Activated T-cell treated with anti-CD3 and anti-CD28 coated beads for 4 hours (primary cell): ENCODE measurements around the gene IARS1.

ENCODE experiments used
- DNase-seq: peaks from one replicate; pipeline ENCODE4 v3.0.0-alpha.2; 2020

Gene IARS1

DNA sequence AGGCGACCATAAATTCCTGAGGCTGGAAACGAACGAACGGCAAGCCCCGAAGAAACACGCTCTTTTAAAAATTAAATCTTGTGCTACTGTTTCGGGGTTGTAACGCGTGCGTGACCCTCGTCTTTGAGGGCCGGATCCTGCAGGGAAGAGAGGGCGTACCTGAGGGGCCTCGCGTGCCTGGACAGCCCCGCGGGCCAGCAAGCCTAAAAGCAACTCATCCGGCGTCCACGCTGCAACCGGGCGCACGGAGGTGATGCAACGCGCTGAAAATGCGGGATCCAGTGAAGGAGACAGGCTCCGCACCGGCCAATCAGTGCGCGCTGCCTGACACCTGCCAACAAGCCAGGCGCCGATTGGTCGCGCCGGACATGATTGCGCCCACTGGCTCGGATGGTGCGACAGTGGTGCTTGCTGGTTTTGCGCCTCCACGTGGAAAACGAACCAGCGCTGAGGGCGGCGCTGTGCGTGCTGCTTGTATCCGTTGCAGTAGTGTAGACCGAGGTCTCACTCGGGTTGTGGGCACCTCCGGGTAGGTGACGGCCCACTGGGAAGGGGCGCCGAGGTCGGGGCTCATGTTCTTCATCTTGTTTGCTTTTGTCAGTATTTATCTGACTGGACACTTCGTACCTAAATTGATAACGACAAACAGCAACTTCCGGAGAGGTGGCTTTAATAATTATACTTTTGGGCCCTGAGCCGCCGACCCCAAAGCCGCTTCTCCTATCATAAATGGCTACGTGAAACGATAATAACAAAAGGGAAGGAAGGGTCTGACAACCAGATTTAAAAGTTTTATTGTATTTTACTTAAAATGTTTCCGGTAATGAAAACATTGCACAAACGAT is at the start of gene IARS1:
IARS1 (minus strand) TSS at position 246 of the 845 bp plus-strand sequence. CDS start 4,278 bp downstream, outside the sequence.
- DNase-seq: peak; percentile 100

DNA sequence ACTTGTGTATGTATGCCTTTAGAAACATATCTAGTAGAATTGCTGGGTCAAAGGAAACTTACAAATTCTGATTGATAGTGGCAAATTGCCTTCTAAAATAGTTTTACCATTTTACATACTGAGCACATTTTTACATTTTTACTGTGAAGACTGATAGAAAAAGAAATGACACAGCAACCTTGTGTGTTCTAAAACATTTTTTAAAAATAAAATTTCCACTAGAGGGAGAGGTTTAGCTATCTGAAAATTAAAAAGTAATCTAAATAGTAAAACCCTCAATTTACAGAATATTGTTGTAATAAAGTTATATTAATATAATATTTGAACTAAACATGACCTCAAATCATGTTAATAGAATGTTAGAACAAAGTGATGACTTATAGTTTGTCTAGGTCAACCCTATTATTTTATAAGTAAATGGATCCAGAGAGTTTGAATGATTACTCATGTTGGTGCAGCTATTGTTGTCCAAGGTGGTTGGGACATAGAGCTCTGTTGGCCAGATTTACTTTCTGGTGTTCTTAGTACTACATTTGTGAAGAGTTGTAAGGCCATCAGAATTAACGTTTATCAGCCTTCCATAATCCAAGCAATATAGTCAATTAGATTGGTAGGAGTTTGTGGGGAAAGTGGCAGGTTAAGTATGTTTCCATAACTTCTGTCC is 49.5 kb upstream of the IARS1 start:
- no peak for DNase-seq

DNA sequence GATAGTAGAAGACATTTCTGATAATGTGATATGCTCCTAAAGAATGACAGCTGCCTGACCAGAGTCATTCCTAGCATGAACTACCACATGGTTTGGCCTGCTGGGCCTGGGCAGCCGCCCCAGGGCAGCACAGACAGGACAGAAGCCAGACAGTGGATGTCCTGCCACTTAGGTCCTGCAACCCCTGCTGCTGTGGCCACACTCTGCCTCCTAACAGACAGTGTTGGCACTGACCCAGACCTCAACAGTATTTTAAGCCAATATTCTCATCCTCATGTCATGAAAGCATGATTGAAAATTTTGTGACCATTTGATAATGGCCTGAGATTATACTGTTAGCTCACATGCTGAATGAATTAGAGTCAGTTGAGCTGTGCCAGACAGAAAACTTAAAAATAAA is 48.1 kb upstream of the IARS1 start:
- DNase-seq: no peak

DNA sequence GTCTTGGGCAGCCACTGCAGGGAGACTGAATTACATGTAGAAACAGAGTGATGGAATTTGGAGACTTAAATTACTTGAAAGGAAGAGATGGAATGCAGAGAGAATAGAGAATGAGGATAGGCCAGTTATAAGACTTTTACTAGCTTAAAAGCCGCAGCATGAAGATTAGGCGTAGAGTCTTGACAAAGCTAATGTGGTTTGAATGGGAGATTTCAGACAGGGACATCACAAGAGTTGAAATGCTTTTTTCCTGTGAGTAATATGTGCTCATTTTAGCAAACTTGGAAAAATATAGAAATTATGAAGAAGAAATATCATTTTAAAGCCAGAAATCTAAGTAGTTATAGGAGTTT is 39.8 kb upstream of the IARS1 start:
- DNase-seq: no peak

DNA sequence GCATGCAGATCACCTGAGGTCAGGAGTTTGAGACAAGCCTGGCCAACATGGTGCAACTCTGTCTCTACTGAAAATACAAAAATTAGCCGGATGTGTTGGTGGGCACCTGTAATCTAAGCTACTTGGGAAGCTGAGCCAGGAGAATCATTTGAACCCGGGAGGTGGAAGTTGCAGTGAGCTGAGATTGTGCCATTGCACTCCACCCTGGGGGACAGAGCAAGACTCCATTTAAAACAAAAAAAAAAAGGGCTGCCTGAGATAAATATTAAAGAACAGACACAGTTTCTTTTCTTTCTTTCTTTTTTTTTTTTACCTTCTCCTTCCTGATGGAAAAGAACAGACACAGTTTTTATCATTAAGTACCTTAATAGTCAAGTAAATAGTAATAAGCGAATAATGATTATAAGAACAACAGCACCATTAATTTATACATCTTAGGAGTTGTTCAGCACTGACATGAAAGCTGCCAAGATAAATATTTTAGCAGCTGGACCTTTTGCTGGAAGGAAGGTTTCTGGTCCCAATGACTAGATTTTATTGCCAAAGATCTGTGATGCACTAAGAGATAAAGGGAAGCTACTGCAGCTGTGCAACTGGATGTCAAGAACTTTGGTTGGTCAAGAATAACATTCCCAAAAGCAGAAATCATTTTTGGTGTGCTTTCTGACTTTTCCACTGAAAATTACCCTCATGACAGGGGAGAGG is 39.2 kb upstream of the IARS1 start:
- DNase-seq: no peak

DNA sequence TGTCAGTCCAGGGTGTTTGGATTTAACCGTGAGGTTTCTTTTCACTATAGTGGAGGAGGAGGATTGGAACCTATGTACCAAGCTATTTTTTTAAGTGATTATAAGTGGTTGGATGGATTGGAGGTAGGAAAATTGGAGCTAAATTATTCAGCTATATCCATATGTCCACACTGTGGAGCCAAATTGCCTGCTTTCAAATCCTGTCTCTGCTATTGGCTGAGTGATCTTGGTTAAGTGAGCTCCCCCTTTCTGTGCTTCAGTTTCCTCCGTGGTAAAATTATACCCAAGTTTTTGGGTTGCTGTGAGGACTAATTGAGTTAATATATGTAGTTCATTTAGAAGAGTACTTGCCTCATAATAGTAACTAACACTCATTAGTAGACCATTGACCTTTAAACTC is 34.7 kb upstream of the IARS1 start:
- no peak for DNase-seq

DNA sequence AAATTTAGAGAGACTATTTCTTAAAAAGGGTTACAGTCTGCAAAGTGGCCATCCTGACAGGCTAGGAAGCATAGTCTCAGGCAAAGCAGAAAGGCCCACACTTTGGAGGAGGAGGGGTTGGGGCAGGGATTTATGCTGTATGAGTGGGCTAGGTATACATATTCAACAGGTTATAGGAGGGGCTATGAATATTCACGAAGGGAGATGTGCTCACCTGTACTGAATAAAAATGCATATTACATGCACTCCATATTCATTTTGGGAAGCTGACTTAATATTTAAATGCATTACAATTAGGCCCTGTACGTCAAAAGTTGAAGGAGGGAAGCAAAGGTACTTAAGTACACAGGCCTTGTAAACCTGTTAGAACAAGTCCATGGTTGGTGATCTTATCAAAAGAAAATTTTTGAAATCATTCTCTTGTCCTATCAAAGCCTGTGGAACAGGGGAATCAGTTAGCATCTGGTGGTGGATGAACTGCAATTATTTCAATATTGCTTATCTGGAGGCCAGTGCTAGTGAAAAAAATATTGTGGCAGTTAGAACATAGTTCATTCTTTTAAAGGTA is 33.9 kb upstream of the IARS1 start:
- no peak for DNase-seq

DNA sequence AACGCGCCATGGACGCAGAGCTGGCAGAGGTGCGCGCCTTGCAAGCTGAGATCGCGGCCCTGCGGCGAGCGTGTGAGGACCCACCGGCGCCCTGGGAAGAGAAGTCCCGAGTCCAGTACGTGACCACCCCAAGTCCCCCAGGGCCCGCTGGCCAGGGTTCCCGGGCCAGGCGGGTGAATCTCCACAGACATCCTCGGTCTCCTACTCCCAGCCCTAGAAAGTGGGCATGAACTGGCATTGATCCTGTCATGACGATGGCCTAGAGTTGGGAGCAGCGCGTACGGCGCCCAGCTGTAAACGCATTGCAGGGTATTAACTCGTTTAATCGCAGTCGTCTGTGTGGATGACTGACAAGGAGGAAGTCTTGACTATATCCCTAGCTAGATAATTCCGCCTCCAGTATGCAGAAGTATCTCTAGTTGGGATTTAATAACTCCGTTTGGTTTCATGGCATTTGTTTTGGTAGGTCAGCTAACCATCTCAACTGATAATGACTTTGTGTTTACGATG is 32.5 kb upstream of the IARS1 start:
- no peak for DNase-seq

DNA sequence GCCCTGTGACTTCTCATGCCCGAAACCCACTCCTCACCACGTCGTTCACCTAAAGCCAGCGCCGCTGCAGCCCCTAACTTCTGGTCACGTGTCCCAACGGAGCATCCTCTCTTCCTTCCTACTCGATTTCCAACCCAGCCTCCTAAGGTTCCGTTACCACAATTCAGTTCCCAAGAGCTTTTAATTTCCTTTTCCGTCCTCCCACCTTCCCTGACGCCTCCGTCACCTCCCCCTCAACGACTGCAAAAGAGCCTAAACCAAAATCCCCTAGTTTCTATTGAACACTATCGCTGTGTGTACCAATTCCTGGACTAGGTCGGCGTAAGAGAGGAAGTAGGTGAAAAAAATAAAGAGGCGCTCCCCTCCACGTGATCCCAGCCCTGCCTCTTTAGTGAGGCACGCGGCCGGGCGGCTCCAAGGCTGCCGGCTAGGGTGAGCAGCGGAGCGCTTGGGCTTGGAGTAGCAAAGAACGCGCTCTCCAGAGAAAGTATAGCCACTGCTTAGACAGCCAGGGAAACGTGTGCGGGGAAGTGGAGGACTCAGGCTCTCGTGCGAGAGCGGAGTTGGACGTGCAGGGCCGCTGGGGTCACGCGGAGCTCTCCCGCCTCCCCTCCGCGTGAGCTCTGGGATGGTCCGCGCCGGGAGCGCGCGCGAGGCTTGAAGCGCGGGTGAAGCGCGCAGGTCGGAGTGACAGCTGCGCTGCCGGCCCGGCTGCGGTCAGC is 31.9 kb upstream of the IARS1 start, which contains the start of the genes CENPP and NOL8:
CENPP (plus strand) TSS at position 685 of the 722 bp plus-strand sequence.
NOL8 (minus strand) TSS at position 82 of the 722 bp plus-strand sequence. CDS start 1,189 bp downstream, outside the sequence.
- DNase-seq: peak; percentile 71

DNA sequence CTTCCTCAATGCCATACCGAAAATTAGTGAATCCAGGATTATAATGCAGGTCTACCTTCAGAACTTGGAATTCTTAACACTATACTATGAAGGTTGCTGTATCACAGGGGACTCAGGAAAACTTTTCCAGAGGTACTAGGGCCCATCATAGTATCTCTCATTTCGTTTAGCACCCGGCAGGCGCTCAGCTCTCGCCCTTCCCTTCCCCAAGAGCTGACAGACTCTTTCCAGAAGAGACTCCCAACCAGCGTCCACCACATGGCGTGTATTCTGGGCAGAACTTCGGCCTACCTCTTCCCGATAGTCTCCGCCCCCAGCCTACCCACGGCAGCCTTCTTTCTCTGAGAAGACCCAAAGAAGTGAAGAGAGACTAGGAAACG is 31.4 kb upstream of the IARS1 start:
- no peak for DNase-seq

DNA sequence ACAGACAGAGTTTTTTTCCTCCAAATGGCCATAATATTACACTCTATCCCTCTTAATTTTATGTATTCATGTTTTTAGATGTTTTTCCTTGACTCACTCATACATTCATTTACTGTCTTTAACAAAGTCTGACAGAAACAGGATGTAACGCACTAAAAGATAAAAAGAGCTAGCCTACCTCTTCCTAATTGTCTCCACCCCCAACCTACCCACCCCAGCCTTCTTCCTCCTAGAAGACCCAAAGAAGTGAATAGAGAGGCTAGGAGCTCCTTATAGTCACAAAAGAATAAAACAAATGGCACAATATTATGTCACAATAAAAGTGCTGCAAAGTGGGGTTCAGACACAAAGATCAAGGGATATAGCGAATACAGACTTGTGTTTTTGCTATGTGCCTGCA is 30.9 kb upstream of the IARS1 start:
- no peak for DNase-seq

DNA sequence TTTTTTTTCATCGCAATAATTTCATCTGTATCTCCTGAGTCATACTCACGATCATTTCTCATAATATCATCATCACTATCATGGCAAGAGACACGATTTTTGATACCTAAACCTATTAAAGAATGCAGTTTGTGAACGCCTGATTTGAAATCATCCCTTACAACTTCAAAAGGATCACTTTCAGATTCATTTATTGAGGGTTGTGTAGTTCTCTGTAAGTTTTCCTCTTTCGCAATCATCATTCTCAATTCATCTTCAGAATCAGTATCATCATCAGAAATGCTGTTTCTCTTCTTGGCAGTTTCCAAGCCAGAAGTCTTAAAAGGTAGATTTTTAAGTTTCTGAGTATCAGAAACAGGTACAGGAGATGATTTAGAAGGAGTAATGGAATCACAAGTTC is 22.0 kb upstream of the IARS1 start:
- DNase-seq: no peak

DNA sequence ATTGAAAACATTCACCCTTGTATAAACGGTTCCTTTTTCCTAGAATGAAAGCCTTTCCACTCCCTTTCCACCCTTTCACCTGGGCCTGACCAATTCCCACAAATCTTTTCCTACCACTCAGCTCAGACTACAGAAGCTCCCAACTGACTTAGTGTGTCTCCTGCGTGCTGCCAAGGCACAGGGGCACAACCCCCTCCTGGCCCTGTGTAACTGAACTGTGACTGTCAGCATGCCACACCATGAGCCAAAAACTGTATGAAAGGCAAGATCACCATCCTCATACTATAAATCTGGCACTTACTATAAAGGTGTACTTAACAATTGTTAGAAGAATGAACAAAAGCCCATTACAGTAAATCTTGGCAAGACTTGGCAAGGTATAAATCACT is 20.1 kb upstream of the IARS1 start:
- DNase-seq: no peak

DNA sequence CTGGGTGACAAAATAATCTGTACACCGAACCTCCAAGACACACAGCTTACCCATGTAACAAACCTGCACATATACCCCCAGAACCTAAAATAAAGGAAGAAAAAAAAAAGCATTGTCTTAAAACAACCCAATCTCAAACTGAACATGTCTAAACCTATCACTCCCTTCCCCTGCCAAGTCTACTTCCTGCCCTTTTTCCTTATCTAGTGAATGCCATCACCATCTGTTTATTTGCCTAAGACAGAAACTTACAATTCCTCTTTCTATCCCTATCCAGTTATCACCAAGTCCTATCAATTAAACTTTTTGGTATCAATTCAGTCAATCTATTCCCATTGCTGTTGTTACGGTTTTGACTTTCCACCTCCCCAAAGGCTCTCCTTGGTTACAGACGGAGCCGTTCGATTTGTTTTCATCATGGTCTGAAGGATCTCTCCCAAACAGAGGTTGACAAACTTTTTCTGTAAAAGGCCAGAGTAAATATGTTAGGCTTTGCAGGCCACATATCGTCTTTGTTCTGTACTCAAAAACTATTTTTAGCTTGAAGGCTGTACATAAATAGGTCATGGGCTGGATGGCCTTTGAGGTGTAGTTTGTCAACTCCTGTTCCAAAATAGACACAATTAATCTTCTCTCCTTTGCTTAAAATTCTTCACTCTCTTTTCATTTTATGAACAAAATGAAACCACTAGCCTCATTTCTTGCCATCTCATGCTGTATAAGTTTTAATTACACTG is 19.6 kb upstream of the IARS1 start:
- no peak for DNase-seq

DNA sequence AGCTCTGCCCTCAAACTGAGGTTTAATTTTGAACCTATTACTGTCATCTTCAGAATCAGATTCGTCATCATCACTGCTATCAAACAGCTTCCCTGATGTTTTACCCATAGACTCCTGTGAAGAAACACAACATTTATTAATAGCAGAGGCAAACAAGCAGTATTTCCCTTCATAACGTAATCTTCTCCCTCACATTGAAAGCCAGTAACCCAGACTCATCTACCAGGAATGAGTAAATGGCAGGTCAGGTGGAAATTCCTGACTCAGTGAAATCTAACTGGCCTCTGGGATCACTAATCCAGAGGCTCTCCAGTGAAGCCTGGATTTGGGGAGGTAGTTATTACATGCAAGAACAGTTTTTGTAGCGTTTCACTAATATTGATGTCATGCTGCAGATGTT is 17.1 kb upstream of the IARS1 start:
- no peak for DNase-seq

DNA sequence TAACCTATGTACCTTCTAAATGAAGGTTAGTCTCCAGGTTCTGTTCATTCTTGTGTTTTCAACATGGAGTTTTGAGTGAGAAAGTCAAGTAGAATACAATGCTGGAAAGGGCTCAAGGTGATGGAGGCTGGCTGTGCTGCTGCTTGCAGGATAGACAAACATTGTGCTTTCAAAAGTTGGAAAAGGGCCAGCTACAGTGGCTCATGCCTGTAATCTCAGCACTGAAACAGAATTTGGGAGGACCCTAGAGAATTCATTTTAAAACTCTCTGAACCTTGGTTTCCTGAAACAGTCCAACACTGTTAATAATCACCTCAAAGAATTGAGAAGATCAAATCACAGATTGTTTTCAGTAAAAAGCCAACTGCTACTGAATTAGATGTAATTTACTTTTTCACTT is 15.4 kb upstream of the IARS1 start:
- no peak for DNase-seq

DNA sequence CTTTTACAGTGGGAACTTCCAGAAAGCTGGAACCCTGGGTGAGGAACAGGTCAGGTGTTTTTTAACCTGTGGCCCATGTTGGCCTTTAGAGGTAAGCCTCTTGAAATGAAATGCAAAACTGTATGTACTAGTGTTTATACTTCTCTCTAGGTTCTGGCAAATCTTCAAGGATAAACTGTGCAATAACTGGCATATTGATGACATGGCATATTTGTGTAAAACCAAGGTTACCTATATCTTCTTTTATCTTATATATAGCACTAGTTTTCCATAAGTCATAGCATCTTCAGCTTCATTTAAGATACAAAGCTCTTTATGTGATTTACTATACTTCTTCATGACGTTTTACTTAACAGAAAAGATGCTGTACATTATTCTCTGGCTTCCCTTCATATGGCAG is 7.4 kb upstream of the IARS1 start:
- no peak for DNase-seq

DNA sequence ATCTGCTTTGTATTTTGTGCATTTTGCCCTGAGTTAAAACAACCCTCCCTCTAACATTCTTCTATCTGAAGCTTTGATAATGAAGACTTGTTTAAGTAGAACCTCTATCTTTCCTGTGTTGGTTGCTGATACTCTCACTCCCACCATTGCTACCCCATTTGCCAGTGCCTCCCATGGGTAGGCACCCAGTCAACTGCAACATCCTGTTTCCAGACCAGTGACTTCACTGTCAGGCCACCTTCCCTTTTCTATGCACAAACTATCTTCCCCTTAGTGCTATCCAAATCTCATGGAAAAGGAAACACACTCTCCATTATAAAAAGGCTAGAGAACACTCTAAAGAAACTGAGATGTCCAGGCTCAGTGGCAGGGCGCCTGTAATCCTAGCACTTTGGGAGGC is 5.6 kb upstream of the IARS1 start:
- DNase-seq: no peak

DNA sequence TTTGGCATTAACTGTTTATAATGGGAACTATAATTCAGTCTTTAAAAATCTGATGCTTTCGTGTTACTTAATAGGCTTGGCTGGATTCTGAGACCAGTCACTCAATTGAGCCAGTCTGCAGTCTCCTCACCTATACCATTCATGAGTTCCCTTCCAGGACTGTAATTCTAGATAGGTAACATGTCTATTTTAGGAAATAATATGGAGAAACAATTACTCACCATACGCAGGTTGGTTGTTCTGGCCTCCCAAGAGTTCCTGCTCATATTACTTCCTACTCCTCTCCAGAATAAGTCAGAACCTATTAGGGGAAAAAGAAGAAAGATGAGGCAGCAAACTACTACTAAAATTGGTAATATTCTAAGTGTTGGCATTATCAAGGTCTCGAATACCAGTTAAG is 4.5 kb upstream of the IARS1 start:
- no peak for DNase-seq

DNA sequence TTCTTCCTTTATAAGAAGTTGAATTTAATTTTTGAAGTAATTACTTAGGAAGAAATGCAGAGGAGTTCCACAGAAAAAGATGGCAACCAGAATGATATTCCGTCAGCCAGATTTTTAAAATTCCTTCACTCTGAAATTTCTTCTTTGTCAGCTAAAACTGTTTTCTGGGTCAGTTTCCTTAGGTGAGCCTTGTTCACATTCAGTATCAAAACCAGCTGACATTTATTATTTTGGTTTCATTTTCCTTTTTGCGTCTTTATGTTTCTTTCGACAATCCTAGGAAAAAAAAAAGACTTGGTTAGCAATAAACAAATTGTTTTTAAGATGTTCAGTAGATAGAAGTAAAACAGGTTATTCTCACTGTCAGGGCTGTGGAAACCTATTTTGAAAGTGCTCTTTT is 4.1 kb upstream of the IARS1 start:
- DNase-seq: no peak

DNA sequence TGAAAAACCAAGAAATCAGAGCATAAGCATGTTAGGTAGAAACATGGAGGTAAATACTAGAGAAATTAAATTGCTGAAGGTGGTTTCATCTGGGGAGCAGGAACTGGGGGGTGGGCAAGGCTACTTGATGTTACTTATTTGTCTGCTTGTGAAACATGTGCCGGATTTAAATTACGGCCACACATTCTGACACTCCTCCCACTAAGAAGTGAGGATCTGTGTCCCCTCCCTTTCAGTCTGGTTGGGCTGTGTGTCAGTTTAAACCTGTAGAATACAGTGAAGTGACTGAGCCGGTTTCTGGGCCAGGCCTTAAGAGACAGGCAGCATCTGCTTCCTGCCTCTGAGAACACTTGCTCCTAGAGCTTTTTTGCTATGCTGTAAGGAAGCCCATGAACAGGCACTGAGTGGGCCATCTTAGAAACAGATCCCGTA is 2.3 kb upstream of the IARS1 start:
- no peak for DNase-seq
